NB4 (cell line): ENCODE data around the gene GRAMD4.
A peak's percentile ranks its signal among the peaks of the same experiment; 100 is the strongest.

Source experiments
- DNase-seq: peaks from one replicate; pipeline ENCODE4 v3.0.0; 2010; ENCODE audit warnings: low read depth
- H3K4me3 ChIP-seq: one replicate; pipeline ENCODE4 v1.5.1; 2011; ENCODE audit warnings: mild to moderate bottlenecking, low read depth, low read length, moderate library complexity
- CTCF ChIP-seq: IDR thresholded peaks from one replicate; pipeline ENCODE4 v1.5.1; 2012; ENCODE audit warnings: low read depth, low read length
- MAX ChIP-seq: IDR thresholded peaks from 2 replicates; pipeline ENCODE4 v1.6.1; 2011; ENCODE audit warnings: low read depth, low read length
- MYC ChIP-seq: IDR thresholded peaks from 2 replicates; pipeline ENCODE4 v1.6.1; 2011; ENCODE audit warnings: low read depth, low read length
- POLR2A ChIP-seq: IDR thresholded peaks from 2 replicates; pipeline ENCODE4 v1.6.1; 2011; ENCODE audit warnings: mild to moderate bottlenecking; ENCODE audit not compliant: insufficient read length; ENCODE audit errors: extremely low read depth

Gene GRAMD4

GRCh38 chr22:46676881-46677280 is 56.7 kb downstream of the GRAMD4 start:
- no peak for DNase-seq
- no peak overlapping the region for H3K4me3 ChIP-seq
- TF ChIP-seq CTCF: no peak
- no peak for TF ChIP-seq MYC
- TF ChIP-seq MAX: no peak
- TF ChIP-seq POLR2A: no peak

- DNase-seq: no peak
- TF ChIP-seq MAX: no peak
- H3K4me3 ChIP-seq: no peak overlapping the region
Measured at GRCh38 chr22:46677323-46678002, 57.3 kb downstream of the GRAMD4 start.

GRCh38 chr22:46678003-46678657 is 57.9 kb downstream of the GRAMD4 start:
- TF ChIP-seq MAX (no peak), MYC (no peak), CTCF (no peak), POLR2A (no peak)
- DNase-seq: no peak
- H3K4me3 ChIP-seq: no peak overlapping the region

- no peak overlapping the region for H3K4me3 ChIP-seq
- TF ChIP-seq POLR2A (no peak), CTCF (no peak), MAX (no peak)
- DNase-seq: no peak
Measured at GRCh38 chr22:46678785-46679700, 58.9 kb downstream of the GRAMD4 start.

- DNase-seq: no peak
- TF ChIP-seq POLR2A: no peak
- TF ChIP-seq MYC: no peak
- no peak for TF ChIP-seq CTCF
- no peak for TF ChIP-seq MAX
- no peak overlapping the region for H3K4me3 ChIP-seq
Measured at GRCh38 chr22:46679706-46680269, 59.6 kb downstream of the GRAMD4 start.

GRCh38 chr22:46681010-46681409 is 60.8 kb downstream of the GRAMD4 start:
- no peak overlapping the region for H3K4me3 ChIP-seq
- TF ChIP-seq MYC: no peak
- peak; percentile 54 for TF ChIP-seq CTCF
- peak; percentile 35 for DNase-seq
